H1 (cell line): ENCODE measurements around the gene LRRC8D. TPM values are rescaled to one million over a fixed set of nuclear protein-coding genes. Genes with fewer than 3 reads are reported as not detected.

Experiments
- CTCF ChIA-PET: fragments of 300-600 bp; sonication (Branson Sonifier 250); formaldehyde crosslinking; loops from one replicate; lab custom pipeline; 2021; ENCODE audit not compliant: partially characterized antibody; lab: Charles Lee
- POLR2A ChIA-PET: fragments of 300-600 bp; sonication (Branson Sonifier 250); formaldehyde crosslinking; loops from one replicate; lab custom pipeline; 2021; ENCODE audit warnings: inconsistent platforms; ENCODE audit not compliant: partially characterized antibody; lab: Charles Lee
- DNase-seq, 2 experiments: peaks; one replicate each; pipeline versions ENCODE4 v3.0.0 to v3.0.0-alpha.2; 2010 to 2022; ENCODE audit warnings: low spot score in 2 of 2, low read depth in 1 of 2, mixed read lengths in 1 of 2
- FAIRE-seq: peaks from 2 replicates; lab custom pipeline; 2011; peaks lifted over from hg19 to GRCh38; lab: Jason Lieb, UNC
- H2AFZ ChIP-seq: 2 replicates; pipeline ENCODE4 v1.8.1; 2012; ENCODE audit warnings: low read length, inconsistent platforms
- H2AK5ac ChIP-seq: 2 replicates; pipeline ENCODE4 v1.6.1; 2013; ENCODE audit warnings: low read depth, low read length
- H2BK120ac ChIP-seq: replicated peaks from 2 replicates; pipeline ENCODE3; 2013; ENCODE audit warnings: low read depth, low read length, inconsistent platforms
- H2BK12ac ChIP-seq: 2 replicates; pipeline ENCODE4 v1.6.1; 2013; ENCODE audit warnings: low read depth, low read length
- H2BK15ac ChIP-seq: 2 replicates; pipeline ENCODE4 v1.6.1; 2013; ENCODE audit warnings: low read length
- H2BK20ac ChIP-seq: 2 replicates; pipeline ENCODE4 v1.6.1; 2013; ENCODE audit warnings: low read length
- H2BK5ac ChIP-seq: 2 replicates; pipeline ENCODE4 v1.6.1; 2013; ENCODE audit warnings: low read depth, low read length
- H3K14ac ChIP-seq: 2 replicates; pipeline ENCODE4 v1.6.1; 2013; ENCODE audit warnings: inconsistent platforms; ENCODE audit not compliant: insufficient read length
- H3K18ac ChIP-seq: 2 replicates; pipeline ENCODE4 v1.6.1; 2013; ENCODE audit warnings: low read length; ENCODE audit errors: extremely low read depth
- H3K23ac ChIP-seq: 2 replicates; pipeline ENCODE4 v1.6.1; 2013; ENCODE audit warnings: inconsistent platforms; ENCODE audit not compliant: insufficient read length
- H3K23me2 ChIP-seq: 2 replicates; pipeline ENCODE4 v1.6.1; 2013; ENCODE audit warnings: low read depth, low read length
- H3K27ac ChIP-seq: 2 replicates; pipeline ENCODE4 v1.6.1; 2011; ENCODE audit warnings: low read depth, low read length, inconsistent platforms
- H3K27me3 ChIP-seq, 4 experiments: replicated peaks in 1 of 4; 1 replicate in 1 of 4; 2 replicates in 3 of 4; pipeline versions ENCODE4 v1.6.1 to v1.8.1; 2011 to 2013; ENCODE audit warnings: low read length in 3 of 4, mild to moderate bottlenecking in 3 of 4, inconsistent platforms in 2 of 4, mixed read lengths in 2 of 4, moderate library complexity in 1 of 4; ENCODE audit not compliant: control insufficient read depth in 3 of 4, insufficient read depth in 3 of 4; ENCODE audit errors: extremely low read depth in 1 of 4
- H3K36me3 ChIP-seq, 4 experiments: 2 replicates each; pipeline versions ENCODE4 v1.6.1 to v1.8.1; 2011 to 2013; ENCODE audit warnings: mild to moderate bottlenecking in 4 of 4, low read length in 3 of 4, moderate library complexity in 2 of 4, control low read depth in 1 of 4, inconsistent platforms in 1 of 4; ENCODE audit not compliant: insufficient read depth in 4 of 4, control insufficient read depth in 2 of 4
- H3K4ac ChIP-seq: replicated peaks from 2 replicates; pipeline ENCODE3; 2013; ENCODE audit warnings: low read length, low read depth, mixed read lengths, inconsistent platforms; ENCODE audit not compliant: insufficient read length
- H3K4me1 ChIP-seq, 4 experiments: replicated peaks in 1 of 4; 1 replicate in 1 of 4; 2 replicates in 3 of 4; pipeline versions ENCODE4 v1.6.1 to v1.8.1; 2011 to 2013; ENCODE audit warnings: low read length in 3 of 4, inconsistent platforms in 2 of 4, mixed read lengths in 1 of 4; ENCODE audit not compliant: insufficient read depth in 4 of 4, control insufficient read depth in 3 of 4
- H3K4me2 ChIP-seq, 2 experiments: 2 replicates each; pipeline versions ENCODE4 v1.6.1 to v1.8.1; 2011 to 2013; ENCODE audit warnings: low read depth in 2 of 2, low read length in 2 of 2, control low read depth in 1 of 2, inconsistent platforms in 1 of 2, mild to moderate bottlenecking in 1 of 2; ENCODE audit not compliant: insufficient read depth in 1 of 2
- H3K4me3 ChIP-seq, 4 experiments: fragments of 200-600, 300-600 bp in 1 of 4; sonication (generic), shearing (Covaris generic), sonication (Bioruptor Twin) in 1 of 4; 2 replicates each; pipeline versions ENCODE4 v1.5.1 to v1.8.1; 2011 to 2016; ENCODE audit warnings: low read length in 4 of 4, low read depth in 3 of 4, control low read depth in 2 of 4, inconsistent platforms in 2 of 4, mild to moderate bottlenecking in 2 of 4, mixed read lengths in 1 of 4, moderate library complexity in 1 of 4; ENCODE audit not compliant: insufficient read depth in 2 of 4; ENCODE audit errors: extremely low read depth in 1 of 4
- H3K56ac ChIP-seq: replicated peaks from 2 replicates; pipeline ENCODE3; 2013; ENCODE audit warnings: low read depth, mild to moderate bottlenecking, mixed read lengths, low read length, inconsistent platforms; ENCODE audit not compliant: insufficient read length
- H3K79me1 ChIP-seq: 2 replicates; pipeline ENCODE4 v1.6.1; 2013; ENCODE audit warnings: low read depth, low read length, control low read depth
- H3K79me2 ChIP-seq, 2 experiments: 2 replicates each; pipeline versions ENCODE4 v1.6.1 to v1.8.1; 2012 to 2013; ENCODE audit warnings: low read length in 2 of 2, mild to moderate bottlenecking in 2 of 2, inconsistent platforms in 1 of 2; ENCODE audit not compliant: insufficient read depth in 2 of 2, control insufficient read depth in 1 of 2
- H3K9ac ChIP-seq, 4 experiments: replicated peaks in 1 of 4; 1 replicate in 1 of 4; 2 replicates in 3 of 4; pipeline versions ENCODE4 v1.6.1 to v1.8.1; 2011 to 2013; ENCODE audit warnings: low read depth in 3 of 4, low read length in 3 of 4, control low read depth in 2 of 4, mild to moderate bottlenecking in 2 of 4, moderate library complexity in 2 of 4, inconsistent platforms in 1 of 4; ENCODE audit errors: extremely low read depth in 1 of 4
- H3K9me3 ChIP-seq, 2 experiments: 2 replicates each; pipeline versions ENCODE4 v1.6.1 to v1.8.1; 2012 to 2013; ENCODE audit warnings: mild to moderate bottlenecking in 2 of 2, moderate library complexity in 2 of 2, control low read depth in 1 of 2, inconsistent platforms in 1 of 2, low read depth in 1 of 2, low read length in 1 of 2, mixed read lengths in 1 of 2; ENCODE audit not compliant: insufficient read depth in 2 of 2
- H4K20me1 ChIP-seq, 2 experiments: replicated peaks in 1 of 2; 2 replicates each; pipeline versions ENCODE3 to v1.8.1; 2011 to 2013; ENCODE audit warnings: inconsistent platforms in 2 of 2, low read length in 2 of 2, mild to moderate bottlenecking in 1 of 2; ENCODE audit not compliant: insufficient read depth in 2 of 2, control insufficient read depth in 1 of 2
- H4K5ac ChIP-seq: 2 replicates; pipeline ENCODE4 v1.6.1; 2013; ENCODE audit warnings: low read length, low read depth, mixed read lengths, inconsistent platforms; ENCODE audit not compliant: insufficient read length
- H4K8ac ChIP-seq: 2 replicates; pipeline ENCODE4 v1.8.0; 2013; ENCODE audit warnings: mild to moderate bottlenecking, moderate library complexity, low read length, inconsistent platforms; ENCODE audit not compliant: insufficient read depth; ENCODE audit errors: extremely low read depth
- H4K91ac ChIP-seq: replicated peaks from 2 replicates; pipeline ENCODE3; 2013; ENCODE audit warnings: low read length, mixed read lengths, inconsistent platforms; ENCODE audit not compliant: insufficient read length
- CREB1 ChIP-seq: IDR thresholded peaks from 2 replicates; pipeline ENCODE4 v1.6.1; 2012; ENCODE audit warnings: inconsistent platforms
- SAP30 ChIP-seq: fragments of 300-600 bp; sonication (generic); IDR thresholded peaks from 2 replicates; pipeline ENCODE4 v1.7.1; 2012; ENCODE audit warnings: low read length, moderate library complexity, mild to moderate bottlenecking, inconsistent platforms; ENCODE audit not compliant: insufficient read depth, insufficient replicate concordance
- SP4 ChIP-seq: IDR thresholded peaks from 2 replicates; pipeline ENCODE4 v1.6.1; 2012; ENCODE audit warnings: low read length, inconsistent platforms
- WGBS, 2 experiments: shearing (Covaris generic) in 1 of 2; methylation state at CpG; one replicate each; pipeline versions ENCODE4 v1.1.6 to v1.1.7; 2013 to 2015; ENCODE audit warnings: low lambda C conversion rate in 2 of 2, mixed read lengths in 2 of 2, inconsistent platforms in 1 of 2, low coverage in 1 of 2, missing lambda C conversion rate in 1 of 2; ENCODE audit not compliant: insufficient replicate concordance in 2 of 2, insufficient coverage in 1 of 2, insufficient read length in 1 of 2; ENCODE audit errors: extremely low coverage in 1 of 2, missing lambda C conversion rate in 1 of 2; 5-methylcytosine and 5-hydroxymethylcytosine counted together
- polyA plus RNA-seq, 7 experiments: library from polyadenylated mRNA; depleted of rRNA in 3 of 7; stranded (reverse) in 5 of 7; unstranded in 2 of 7; fragments of >200 nt in 5 of 7; fragments of 200-250 nt in 2 of 7; gene quantifications; 1 replicate in 5 of 7; 2 replicates in 1 of 7; 4 replicates in 1 of 7; pipeline versions ENCODE4 v1.2.1 to v1.2.3, GENCODE V29; 2011 to 2013; ENCODE audit warnings: missing spikeins in 2 of 7, mixed read lengths in 2 of 7
- total RNA-seq: library from RNA; stranded (reverse); fragmentation: NEBNext Ultra II Directional; extraction: Animal tissue kit (Norgen Biotek cat#: 25700); gene quantifications from 2 replicates; pipeline ENCODE4 v1.2.1, GENCODE V29; 2021
- TF ChIP-seq, protein P1 (sequence below): IDR thresholded peaks from 2 replicates; pipeline ENCODE4 v1.6.1; 2011; ENCODE audit warnings: low read depth, mild to moderate bottlenecking, low read length; ENCODE audit not compliant: insufficient read depth
- TF ChIP-seq, protein P2 (sequence below): IDR thresholded peaks from 2 replicates; pipeline ENCODE4 v1.6.1; 2012; ENCODE audit warnings: inconsistent platforms

The LRRC8D gene
- total and polyA plus RNA-seq, 2 of the 8 experiments (the other 6 are each of a cell fraction or from before 2014, with no cell fraction given), result 42.0 to 58.5 TPM

DNA sequence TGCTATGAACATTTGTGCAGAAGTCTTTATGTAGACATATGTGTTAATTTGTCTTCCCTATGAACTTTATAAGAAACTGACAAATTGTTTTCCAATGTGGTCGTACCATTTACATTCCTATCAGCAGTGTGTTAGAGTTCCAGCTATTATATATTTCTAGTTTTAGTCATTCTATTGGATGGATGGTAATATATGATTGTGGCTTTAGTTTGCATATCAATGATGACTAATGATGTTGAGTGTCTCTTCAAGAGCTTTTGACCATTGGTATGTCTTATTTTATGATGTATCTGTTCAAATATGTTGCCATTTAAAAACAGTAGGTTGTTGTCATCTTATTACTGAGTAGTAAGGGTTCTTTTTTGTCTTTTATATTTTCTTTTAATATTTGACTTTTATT, 157.9 kb downstream of the LRRC8D start:
- no peak for DNase-seq
- no peak overlapping the region for H4K5ac ChIP-seq
- peaks cover 0 to 3% (median 0%) of the 10 kb centered on the region in 4 experiments; a peak in 1 of 7 replicates for H3K4me1 ChIP-seq
- H3K56ac ChIP-seq, result no peak overlapping the region
- H4K91ac ChIP-seq, result no peak overlapping the region
- WGBS, 2 experiments, result 96% methylated on average over 1 of the region's 1 CpG; no CpG with 5 or more reads in 1 of the 2 experiments
- no peaks in the 10 kb centered on the region for H3K36me3 ChIP-seq
- H2BK120ac ChIP-seq, result no peak overlapping the region
- no peaks in the 10 kb centered on the region for H4K20me1 ChIP-seq
- H2AK5ac ChIP-seq, result no peak overlapping the region
- no peak overlapping the region for H3K4ac ChIP-seq
- no peak overlapping the region for H2AFZ ChIP-seq
- H3K18ac ChIP-seq, result no peak overlapping the region
- no peak overlapping the region for H2BK5ac ChIP-seq
- no peak overlapping the region for H3K23ac ChIP-seq
- no peaks in the 10 kb centered on the region for H3K23me2 ChIP-seq
- H3K9me3 ChIP-seq, result no peaks in the 10 kb centered on the region
- TF ChIP-seq SAP30, result no peak
- no peak for TF ChIP-seq CREB1
- TF ChIP-seq, protein P1, sequence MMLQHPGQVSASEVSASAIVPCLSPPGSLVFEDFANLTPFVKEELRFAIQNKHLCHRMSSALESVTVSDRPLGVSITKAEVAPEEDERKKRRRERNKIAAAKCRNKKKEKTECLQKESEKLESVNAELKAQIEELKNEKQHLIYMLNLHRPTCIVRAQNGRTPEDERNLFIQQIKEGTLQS, result no peak
- TF ChIP-seq, protein P2, sequence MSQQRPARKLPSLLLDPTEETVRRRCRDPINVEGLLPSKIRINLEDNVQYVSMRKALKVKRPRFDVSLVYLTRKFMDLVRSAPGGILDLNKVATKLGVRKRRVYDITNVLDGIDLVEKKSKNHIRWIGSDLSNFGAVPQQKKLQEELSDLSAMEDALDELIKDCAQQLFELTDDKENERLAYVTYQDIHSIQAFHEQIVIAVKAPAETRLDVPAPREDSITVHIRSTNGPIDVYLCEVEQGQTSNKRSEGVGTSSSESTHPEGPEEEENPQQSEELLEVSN, result no peak
- no peak for TF ChIP-seq SP4
- TF ChIP-seq, all 59 proteins: peak for 0
- Histone ChIP-seq H2BK20ac (no peak overlapping the region), H2BK15ac (no peak overlapping the region), H3K4me3 (no peak overlapping the region), H3K79me2 (no peaks in the 10 kb centered on the region), H4K8ac (no peak overlapping the region), H3K4me2 (no peak overlapping the region), H3K14ac (no peak overlapping the region), H3K27me3 (no peaks in the 10 kb centered on the region), H3K9ac (no peak overlapping the region), H3K27ac (no peak overlapping the region), H2BK12ac (no peak overlapping the region), H3K79me1 (no peaks in the 10 kb centered on the region)
- FAIRE-seq, result no peak
- POLR2A ChIA-PET, result interaction anchor here (1.4 kb wide), 1 partner anchor 12 kb away, joined by 3 read pairs; no protein-coding TSS in a partner anchor
- CTCF ChIA-PET, result interaction anchor here (0.7 to 1.8 kb wide), 4 partner anchors 13 to 228 kb away, joined by 3 to 7 read pairs (median 3); no protein-coding TSS in a partner anchor
